GM23338 (cell line): ENCODE data around the gene TENT4A. TPM values are rescaled to one million over a fixed set of nuclear protein-coding genes. Genes with fewer than 3 reads are reported as not detected.

Experiments
- ATAC-seq: fragments of 200-7000 bp; cut with Tn5 transposase; 3 replicates; pipeline ENCODE4 v1.9.1; 2020
- DNase-seq: peaks from one replicate; pipeline ENCODE4 v3.0.0-alpha.2; 2015; ENCODE audit warnings: low spot score
- H2AFZ ChIP-seq: fragments of 200-600 bp; sonication (generic); 2 replicates; pipeline ENCODE4 v1.8.0; 2016; ENCODE audit warnings: antibody characterized with exemption, mild to moderate bottlenecking, moderate library complexity
- H3F3A ChIP-seq: fragments of 200-600 bp; sonication (generic); replicated peaks from 2 replicates; pipeline ENCODE4 v1.8.0; 2017; ENCODE audit warnings: antibody characterized with exemption, mixed run types, low read depth
- H3K27ac ChIP-seq: fragments of 200-600 bp; sonication (generic); 2 replicates; pipeline ENCODE4 v1.6.1; 2016; ENCODE audit warnings: low read depth
- H3K27me3 ChIP-seq: fragments of 200-600 bp; sonication (generic); 2 replicates; pipeline ENCODE4 v1.8.0; 2016; ENCODE audit warnings: mild to moderate bottlenecking, mixed run types, moderate library complexity; ENCODE audit not compliant: insufficient read depth
- H3K36me3 ChIP-seq: fragments of 200-600 bp; sonication (generic); 2 replicates; pipeline ENCODE4 v1.8.0; 2016; ENCODE audit warnings: mild to moderate bottlenecking; ENCODE audit not compliant: insufficient read depth
- H3K4me1 ChIP-seq: fragments of 200-600 bp; sonication (generic); 2 replicates; pipeline ENCODE4 v1.8.0; 2016; ENCODE audit warnings: mild to moderate bottlenecking, moderate library complexity; ENCODE audit not compliant: insufficient read depth
- H3K4me2 ChIP-seq: fragments of 200-600 bp; sonication (generic); 2 replicates; pipeline ENCODE4 v1.7.1; 2017; ENCODE audit warnings: mixed run types
- H3K4me3 ChIP-seq: fragments of 200-600 bp; sonication (generic); 2 replicates; pipeline ENCODE4 v1.6.1; 2016; ENCODE audit warnings: mixed run types
- H3K79me2 ChIP-seq: fragments of 200-600 bp; sonication (generic); replicated peaks from 2 replicates; pipeline ENCODE4 v1.8.0; 2017; ENCODE audit warnings: mild to moderate bottlenecking; ENCODE audit not compliant: insufficient read depth
- H3K9me2 ChIP-seq: fragments of 200-600 bp; sonication (generic); 2 replicates; pipeline ENCODE4 v1.8.0; 2017; ENCODE audit not compliant: insufficient read depth
- H4K20me1 ChIP-seq: fragments of 200-600 bp; sonication (generic); replicated peaks from 2 replicates; pipeline ENCODE4 v1.8.0; 2017; ENCODE audit warnings: mild to moderate bottlenecking; ENCODE audit not compliant: insufficient read depth
- H3K27ac Mint-ChIP-seq: 2 replicates; pipeline ENCODE4 v1.8.0; 2020; ENCODE audit warnings: inconsistent platforms, mild to moderate bottlenecking, moderate library complexity, mixed read lengths
- H3K27me3 Mint-ChIP-seq: 3 replicates; pipeline ENCODE4 v1.8.0; 2022; ENCODE audit warnings: low read depth, mild to moderate bottlenecking, moderate library complexity, mixed read lengths, inconsistent platforms; ENCODE audit not compliant: insufficient read depth, poor library complexity
- H3K36me3 Mint-ChIP-seq: 3 replicates; pipeline ENCODE4 v1.8.0; 2021; ENCODE audit warnings: low read depth, mild to moderate bottlenecking, inconsistent platforms, moderate library complexity, mixed read lengths
- H3K4me1 Mint-ChIP-seq: 3 replicates; pipeline ENCODE4 v1.8.0; 2020; ENCODE audit warnings: mild to moderate bottlenecking, inconsistent platforms, mixed read lengths
- H3K4me3 Mint-ChIP-seq: 3 replicates; pipeline ENCODE4 v1.8.0; 2021; ENCODE audit warnings: moderate library complexity, mild to moderate bottlenecking, inconsistent platforms, mixed read lengths
- H3K9me3 Mint-ChIP-seq: 3 replicates; pipeline ENCODE4 v1.8.0; 2020; ENCODE audit warnings: moderate library complexity, mild to moderate bottlenecking, inconsistent platforms, mixed read lengths
- EZH2 ChIP-seq: fragments of 200-600 bp; sonication (generic); IDR thresholded peaks from one replicate; pipeline ENCODE4 v1.8.0; 2017; ENCODE audit warnings: antibody characterized with exemption, mild to moderate bottlenecking, low read depth; ENCODE audit not compliant: unreplicated experiment
- EZH2phosphoT487 ChIP-seq: fragments of 200-600 bp; sonication (generic); IDR thresholded peaks from one replicate; pipeline ENCODE4 v1.8.1; 2018; ENCODE audit warnings: antibody characterized with exemption; ENCODE audit not compliant: unreplicated experiment
- NANOG ChIP-seq: IDR thresholded peaks from 2 replicates; pipeline ENCODE4 v1.6.1; 2016; ENCODE audit warnings: antibody characterized with exemption, borderline replicate concordance
- REST ChIP-seq: IDR thresholded peaks from one replicate; pipeline ENCODE4 v1.6.1; 2018; ENCODE audit warnings: antibody characterized with exemption; ENCODE audit not compliant: unreplicated experiment
- STAT1 ChIP-seq: IDR thresholded peaks from one replicate; pipeline ENCODE4 v1.6.1; 2016; ENCODE audit warnings: antibody characterized with exemption; ENCODE audit not compliant: unreplicated experiment
- ZNF114 ChIP-seq: fragments of 250-450 bp; sonication (Bioruptor Pico); IDR thresholded peaks from 2 replicates; pipeline ENCODE4 v1.5.0; 2020; ENCODE audit warnings: mild to moderate bottlenecking, moderate library complexity
- ZNF331 ChIP-seq: fragments of 250-450 bp; sonication (Bioruptor Pico); IDR thresholded peaks from 2 replicates; pipeline ENCODE4 v1.5.0; 2020; ENCODE audit warnings: low read depth, mild to moderate bottlenecking, moderate library complexity
- polyA plus RNA-seq: library from polyadenylated mRNA; unstranded; fragments of >200 nt; fragmentation: Nextera tagmentation; extraction: Ambion mirVana; gene quantifications from 2 replicates; pipeline ENCODE4 v1.2.1, GENCODE V29; 2016
- total RNA-seq: library from RNA; depleted of rRNA; stranded (reverse); fragments of >200 nt; shearing (Covaris generic); gene quantifications from 2 replicates; pipeline ENCODE4 v1.2.3, GENCODE V29; 2014
- TF ChIP-seq, protein P1 (sequence below): IDR thresholded peaks from 2 replicates; pipeline ENCODE4 v1.6.1; 2016; ENCODE audit warnings: antibody characterized with exemption
- TF ChIP-seq, protein P2 (sequence below), 2 experiments: fragments of 200-600 bp in 1 of 2; sonication (generic) in 1 of 2; conservative IDR thresholded peaks; 2 replicates each; pipeline versions ENCODE4 v1.5.1 to v1.6.1; 2016 to 2017; ENCODE audit warnings: antibody characterized with exemption in 2 of 2, low read depth in 2 of 2, mild to moderate bottlenecking in 2 of 2, moderate library complexity in 1 of 2
- TF ChIP-seq, protein P3 (sequence below): fragments of 250-450 bp; sonication (Bioruptor Pico); IDR thresholded peaks from 2 replicates; pipeline ENCODE4 v1.5.0; 2020; ENCODE audit warnings: mild to moderate bottlenecking, moderate library complexity

Gene TENT4A
- total and polyA plus RNA-seq, 2 experiments from 2014 or later = 5.3 to 24.0 TPM

GRCh38 chr5:6750951-6751685 is 37.9 kb downstream of the TENT4A start:
- Histone ChIP-seq H3F3A (no peaks in the 10 kb centered on the region), H3K79me2 (peaks cover 27% of the 10 kb centered on the region), H3K4me2 (no peak overlapping the region), H3K4me1 (peaks cover 8% of the 10 kb centered on the region), H3K36me3 (peaks cover 25% of the 10 kb centered on the region), H3K9me2 (no peaks in the 10 kb centered on the region), H3K27me3 (no peaks in the 10 kb centered on the region), H2AFZ (no peak overlapping the region), H4K20me1 (peaks cover 15% of the 10 kb centered on the region), H3K4me3 (no peak overlapping the region), H3K27ac (no peak overlapping the region)
- Mint-ChIP-seq H3K36me3 (peaks cover 82% of the 10 kb centered on the region), H3K4me1 (peaks cover 17% of the 10 kb centered on the region), H3K4me3 (no peak overlapping the region), H3K27me3 (peaks cover 4% of the 10 kb centered on the region), H3K9me3 (no peaks in the 10 kb centered on the region; the same call in 2 of the 3 replicates), H3K27ac (no peak overlapping the region)
- TF ChIP-seq, protein P1, sequence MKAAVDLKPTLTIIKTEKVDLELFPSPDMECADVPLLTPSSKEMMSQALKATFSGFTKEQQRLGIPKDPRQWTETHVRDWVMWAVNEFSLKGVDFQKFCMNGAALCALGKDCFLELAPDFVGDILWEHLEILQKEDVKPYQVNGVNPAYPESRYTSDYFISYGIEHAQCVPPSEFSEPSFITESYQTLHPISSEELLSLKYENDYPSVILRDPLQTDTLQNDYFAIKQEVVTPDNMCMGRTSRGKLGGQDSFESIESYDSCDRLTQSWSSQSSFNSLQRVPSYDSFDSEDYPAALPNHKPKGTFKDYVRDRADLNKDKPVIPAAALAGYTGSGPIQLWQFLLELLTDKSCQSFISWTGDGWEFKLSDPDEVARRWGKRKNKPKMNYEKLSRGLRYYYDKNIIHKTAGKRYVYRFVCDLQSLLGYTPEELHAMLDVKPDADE = no peak
- TF ChIP-seq STAT1 = no peak
- TF ChIP-seq REST = no peak
- TF ChIP-seq EZH2 = no peak
- TF ChIP-seq NANOG = no peak
- TF ChIP-seq ZNF114 (CRISPR knock-in tag) = no peak
- no peak for TF ChIP-seq EZH2phosphoT487
- no peak for TF ChIP-seq ZNF331 (CRISPR knock-in tag)
- TF ChIP-seq, protein P2, sequence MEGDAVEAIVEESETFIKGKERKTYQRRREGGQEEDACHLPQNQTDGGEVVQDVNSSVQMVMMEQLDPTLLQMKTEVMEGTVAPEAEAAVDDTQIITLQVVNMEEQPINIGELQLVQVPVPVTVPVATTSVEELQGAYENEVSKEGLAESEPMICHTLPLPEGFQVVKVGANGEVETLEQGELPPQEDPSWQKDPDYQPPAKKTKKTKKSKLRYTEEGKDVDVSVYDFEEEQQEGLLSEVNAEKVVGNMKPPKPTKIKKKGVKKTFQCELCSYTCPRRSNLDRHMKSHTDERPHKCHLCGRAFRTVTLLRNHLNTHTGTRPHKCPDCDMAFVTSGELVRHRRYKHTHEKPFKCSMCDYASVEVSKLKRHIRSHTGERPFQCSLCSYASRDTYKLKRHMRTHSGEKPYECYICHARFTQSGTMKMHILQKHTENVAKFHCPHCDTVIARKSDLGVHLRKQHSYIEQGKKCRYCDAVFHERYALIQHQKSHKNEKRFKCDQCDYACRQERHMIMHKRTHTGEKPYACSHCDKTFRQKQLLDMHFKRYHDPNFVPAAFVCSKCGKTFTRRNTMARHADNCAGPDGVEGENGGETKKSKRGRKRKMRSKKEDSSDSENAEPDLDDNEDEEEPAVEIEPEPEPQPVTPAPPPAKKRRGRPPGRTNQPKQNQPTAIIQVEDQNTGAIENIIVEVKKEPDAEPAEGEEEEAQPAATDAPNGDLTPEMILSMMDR (conservative IDR thresholded peaks at IDR 0.05; ENCODE audit: low read depth in 2 of 2) = no peak
- TF ChIP-seq, protein P3, sequence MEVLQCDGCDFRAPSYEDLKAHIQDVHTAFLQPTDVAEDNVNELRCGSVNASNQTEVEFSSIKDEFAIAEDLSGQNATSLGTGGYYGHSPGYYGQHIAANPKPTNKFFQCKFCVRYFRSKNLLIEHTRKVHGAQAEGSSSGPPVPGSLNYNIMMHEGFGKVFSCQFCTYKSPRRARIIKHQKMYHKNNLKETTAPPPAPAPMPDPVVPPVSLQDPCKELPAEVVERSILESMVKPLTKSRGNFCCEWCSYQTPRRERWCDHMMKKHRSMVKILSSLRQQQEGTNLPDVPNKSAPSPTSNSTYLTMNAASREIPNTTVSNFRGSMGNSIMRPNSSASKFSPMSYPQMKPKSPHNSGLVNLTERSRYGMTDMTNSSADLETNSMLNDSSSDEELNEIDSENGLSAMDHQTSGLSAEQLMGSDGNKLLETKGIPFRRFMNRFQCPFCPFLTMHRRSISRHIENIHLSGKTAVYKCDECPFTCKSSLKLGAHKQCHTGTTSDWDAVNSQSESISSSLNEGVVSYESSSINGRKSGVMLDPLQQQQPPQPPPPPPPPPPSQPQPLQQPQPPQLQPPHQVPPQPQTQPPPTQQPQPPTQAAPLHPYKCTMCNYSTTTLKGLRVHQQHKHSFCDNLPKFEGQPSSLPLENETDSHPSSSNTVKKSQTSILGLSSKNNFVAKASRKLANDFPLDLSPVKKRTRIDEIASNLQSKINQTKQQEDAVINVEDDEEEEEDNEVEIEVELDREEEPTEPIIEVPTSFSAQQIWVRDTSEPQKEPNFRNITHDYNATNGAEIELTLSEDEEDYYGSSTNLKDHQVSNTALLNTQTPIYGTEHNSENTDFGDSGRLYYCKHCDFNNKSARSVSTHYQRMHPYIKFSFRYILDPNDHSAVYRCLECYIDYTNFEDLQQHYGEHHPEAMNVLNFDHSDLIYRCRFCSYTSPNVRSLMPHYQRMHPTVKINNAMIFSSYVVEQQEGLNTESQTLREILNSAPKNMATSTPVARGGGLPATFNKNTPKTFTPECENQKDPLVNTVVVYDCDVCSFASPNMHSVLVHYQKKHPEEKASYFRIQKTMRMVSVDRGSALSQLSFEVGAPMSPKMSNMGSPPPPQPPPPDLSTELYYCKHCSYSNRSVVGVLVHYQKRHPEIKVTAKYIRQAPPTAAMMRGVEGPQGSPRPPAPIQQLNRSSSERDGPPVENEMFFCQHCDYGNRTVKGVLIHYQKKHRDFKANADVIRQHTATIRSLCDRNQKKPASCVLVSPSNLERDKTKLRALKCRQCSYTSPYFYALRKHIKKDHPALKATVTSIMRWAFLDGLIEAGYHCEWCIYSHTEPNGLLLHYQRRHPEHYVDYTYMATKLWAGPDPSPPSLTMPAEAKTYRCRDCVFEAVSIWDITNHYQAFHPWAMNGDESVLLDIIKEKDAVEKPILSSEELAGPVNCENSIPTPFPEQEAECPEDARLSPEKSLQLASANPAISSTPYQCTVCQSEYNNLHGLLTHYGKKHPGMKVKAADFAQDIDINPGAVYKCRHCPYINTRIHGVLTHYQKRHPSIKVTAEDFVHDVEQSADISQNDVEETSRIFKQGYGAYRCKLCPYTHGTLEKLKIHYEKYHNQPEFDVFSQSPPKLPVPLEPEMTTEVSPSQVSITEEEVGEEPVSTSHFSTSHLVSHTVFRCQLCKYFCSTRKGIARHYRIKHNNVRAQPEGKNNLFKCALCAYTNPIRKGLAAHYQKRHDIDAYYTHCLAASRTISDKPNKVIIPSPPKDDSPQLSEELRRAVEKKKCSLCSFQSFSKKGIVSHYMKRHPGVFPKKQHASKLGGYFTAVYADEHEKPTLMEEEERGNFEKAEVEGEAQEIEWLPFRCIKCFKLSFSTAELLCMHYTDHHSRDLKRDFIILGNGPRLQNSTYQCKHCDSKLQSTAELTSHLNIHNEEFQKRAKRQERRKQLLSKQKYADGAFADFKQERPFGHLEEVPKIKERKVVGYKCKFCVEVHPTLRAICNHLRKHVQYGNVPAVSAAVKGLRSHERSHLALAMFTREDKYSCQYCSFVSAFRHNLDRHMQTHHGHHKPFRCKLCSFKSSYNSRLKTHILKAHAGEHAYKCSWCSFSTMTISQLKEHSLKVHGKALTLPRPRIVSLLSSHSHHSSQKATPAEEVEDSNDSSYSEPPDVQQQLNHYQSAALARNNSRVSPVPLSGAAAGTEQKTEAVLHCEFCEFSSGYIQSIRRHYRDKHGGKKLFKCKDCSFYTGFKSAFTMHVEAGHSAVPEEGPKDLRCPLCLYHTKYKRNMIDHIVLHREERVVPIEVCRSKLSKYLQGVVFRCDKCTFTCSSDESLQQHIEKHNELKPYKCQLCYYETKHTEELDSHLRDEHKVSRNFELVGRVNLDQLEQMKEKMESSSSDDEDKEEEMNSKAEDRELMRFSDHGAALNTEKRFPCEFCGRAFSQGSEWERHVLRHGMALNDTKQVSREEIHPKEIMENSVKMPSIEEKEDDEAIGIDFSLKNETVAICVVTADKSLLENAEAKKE (CRISPR knock-in tag) = no peak
- no peak for DNase-seq
- no peak for ATAC-seq
